Activated CD4-positive, CD25-positive, alpha-beta regulatory T cell treated with anti-CD3 and anti-CD28 coated beads, Interleukin-2, amount 50 U/mL, for 24 hours (primary cell): Measurements from ENCODE around the gene PSTK.

Source experiments
- ATAC-seq, 2 donors: fragments of 150-1000 bp; cut with Tn5 transposase; one replicate each; pipeline ENCODE4 v1.10.0; 2021; ENCODE audit warnings: mild to moderate bottlenecking in 1 of 2, moderate library complexity in 1 of 2

The PSTK gene

DNA sequence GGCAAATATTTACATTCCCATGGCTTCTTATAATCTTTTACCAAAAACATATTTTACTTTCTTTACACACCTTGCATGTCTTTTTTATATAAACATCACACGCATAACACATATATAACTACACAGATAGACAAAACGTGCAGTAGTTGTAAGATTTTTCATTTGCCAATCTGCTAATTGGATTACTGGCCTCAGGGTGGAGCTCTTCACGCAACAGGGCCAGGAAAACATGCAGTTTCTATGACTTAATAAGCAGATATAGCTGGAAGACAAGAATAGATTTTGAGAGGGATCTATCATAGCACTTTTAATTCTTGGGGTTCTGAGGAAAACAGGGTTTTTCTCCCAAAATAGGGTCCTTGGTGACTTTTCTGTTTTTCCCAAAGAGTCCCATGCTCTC is 41.3 kb downstream of the PSTK start:
- ATAC-seq = no peak

DNA sequence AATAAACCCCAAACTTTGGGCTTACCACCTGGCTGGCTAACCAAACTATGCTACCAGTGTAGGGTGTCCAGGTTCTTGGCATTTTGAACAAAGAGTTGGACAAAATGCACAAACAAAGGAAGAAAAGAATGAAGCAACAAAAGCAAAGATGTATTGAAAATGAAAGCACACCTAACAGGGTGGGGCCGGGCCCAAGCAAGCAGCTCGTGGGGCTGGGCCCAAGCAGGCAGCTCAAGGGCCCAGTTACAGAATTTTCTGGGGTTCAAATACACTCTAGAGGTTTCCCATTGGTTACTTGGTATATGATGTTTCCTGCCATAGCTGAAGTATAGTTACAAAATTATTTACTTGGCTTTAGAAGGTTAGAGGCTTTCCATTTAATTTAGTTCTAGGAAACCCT is 44.3 kb downstream of the PSTK start:
- ATAC-seq = no peak

- ATAC-seq = no peak
Observed at GRCh38 chr10:123026302-123026701, 46.1 kb downstream of the PSTK start.

DNA sequence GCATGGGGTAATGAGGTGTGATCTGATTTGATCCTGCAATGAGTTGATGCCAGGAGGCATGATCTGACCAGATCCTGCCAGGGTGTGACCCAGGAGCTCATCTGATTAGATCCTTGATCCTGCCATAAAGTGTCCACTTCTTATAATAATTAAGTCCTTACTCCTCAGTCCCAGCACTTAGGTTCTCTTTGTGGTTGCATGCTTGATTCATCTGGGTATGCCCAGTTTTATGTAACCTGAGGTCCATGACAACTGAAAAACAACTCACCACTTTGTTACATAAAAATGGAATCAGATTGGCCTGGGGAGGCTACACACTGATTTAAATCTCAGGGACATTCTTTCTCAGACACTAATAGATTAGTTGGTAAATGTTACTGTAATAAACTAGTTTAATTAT is 47.7 kb downstream of the PSTK start:
- no peak for ATAC-seq

DNA sequence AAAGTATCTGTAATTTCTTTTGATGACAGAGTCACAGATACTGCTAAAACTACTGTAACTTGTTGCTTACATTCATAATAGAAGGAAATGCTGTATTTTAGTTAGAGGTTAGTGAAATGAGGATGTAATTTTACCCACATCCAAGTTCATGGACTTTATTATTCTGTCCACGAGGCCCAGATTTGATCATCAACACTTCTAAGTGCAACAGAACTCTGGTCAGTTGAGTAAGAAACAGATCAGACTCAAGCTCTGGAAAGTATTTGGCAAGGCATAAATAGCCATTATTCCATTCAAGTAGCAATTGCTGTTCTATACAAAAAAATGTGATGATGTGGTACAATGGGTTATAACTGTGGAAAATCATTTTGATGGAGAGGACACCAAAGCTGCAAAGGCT is 50.9 kb downstream of the PSTK start:
- ATAC-seq = no peak

GRCh38 chr10:123034332-123034731 is 54.1 kb downstream of the PSTK start:
- no peak for ATAC-seq

DNA sequence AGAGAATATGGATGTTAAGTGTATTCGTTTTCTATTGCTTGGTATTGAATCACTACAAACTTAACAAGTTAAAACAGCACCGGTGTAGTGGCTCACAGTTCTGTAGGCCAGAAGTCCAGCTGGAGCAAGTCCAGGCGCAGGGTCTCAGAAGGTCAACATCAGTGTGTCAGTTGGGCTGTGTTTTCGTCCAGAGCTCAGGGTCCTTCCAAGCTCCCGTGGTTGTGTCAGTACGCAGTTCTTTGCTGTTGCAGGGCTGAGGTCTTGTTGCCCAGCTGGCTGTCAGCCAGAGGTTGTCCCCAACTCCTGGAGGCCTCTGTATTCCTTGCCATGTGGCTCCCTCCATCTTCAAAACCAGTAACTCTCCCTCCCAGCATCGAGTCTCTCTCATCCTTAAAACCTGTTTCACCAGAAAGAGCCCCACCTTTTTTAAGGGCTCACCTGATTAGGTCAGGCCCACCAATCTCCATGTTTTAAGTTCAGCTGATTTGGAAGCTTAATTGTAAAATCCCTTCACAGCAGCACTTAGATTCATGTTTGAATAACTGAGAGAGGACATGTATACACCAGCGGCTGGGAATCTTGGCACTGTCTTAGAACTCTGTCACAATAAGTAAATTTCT is 55.4 kb downstream of the PSTK start:
- no peak for ATAC-seq

DNA sequence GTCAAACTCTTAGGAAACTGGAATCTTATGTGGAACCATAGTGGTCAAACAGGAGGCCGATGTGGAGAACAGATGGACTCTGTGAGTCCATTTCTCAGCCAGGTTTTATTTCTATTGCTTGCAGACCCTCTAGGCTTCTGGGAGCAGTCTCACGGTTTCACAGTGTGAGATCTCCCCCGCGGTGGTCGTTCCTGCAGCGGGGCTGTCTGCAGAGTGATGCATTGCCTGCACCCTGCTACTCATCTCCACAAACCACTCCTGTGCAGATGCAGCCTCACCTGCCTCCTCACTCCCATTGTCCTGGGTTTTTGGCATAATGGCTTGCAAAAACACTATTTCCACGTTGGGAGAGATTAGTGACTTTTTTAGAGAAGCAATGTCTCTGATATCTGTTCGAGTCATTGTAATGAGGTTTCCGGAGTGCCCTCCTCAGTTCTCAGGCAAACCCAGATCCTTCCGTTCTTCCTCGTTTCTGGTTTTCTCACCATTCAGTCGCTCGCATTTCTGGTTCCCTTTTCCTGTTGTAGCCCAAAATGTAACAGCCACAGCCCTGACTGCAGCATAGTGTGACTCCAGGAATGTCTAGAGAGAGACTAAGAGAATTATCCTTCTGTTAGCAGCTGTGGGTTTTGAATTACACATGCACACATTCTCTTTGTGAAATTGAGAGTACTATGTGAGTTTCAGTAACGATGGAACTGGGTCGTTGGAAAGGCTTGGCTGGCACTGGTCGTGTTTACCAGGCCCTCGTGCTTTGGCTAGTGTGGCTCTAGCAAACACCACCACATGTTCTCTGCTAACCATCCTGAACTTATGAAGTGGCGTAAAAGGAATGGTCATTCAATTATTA is 58.8 kb downstream of the PSTK start:
- ATAC-seq = no peak

DNA sequence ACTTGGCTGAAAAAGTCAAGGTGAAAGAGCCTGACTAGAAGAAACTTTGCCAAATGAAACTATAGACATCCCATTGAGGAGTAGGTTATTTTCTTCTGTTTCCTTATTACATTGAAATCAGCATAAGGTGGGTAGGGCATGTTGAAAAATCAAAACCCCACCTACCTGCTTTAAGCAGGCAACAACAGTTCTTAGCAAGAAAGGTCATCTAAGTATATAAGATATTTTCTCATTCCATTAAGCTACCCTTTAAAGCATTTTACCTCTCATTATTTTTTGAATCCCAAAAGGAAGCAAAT is 59.4 kb downstream of the PSTK start:
- no peak for ATAC-seq
